Gastroesophageal sphincter (tissue), 4 donors: ENCODE results near the gene KCNN3. TPM values are rescaled to one million over a fixed set of nuclear protein-coding genes. Genes with fewer than 3 reads are reported as not detected.

Source experiments
- ATAC-seq: fragments of 150-250 bp; one replicate; pipeline ENCODE4 v1.9.1; 2016; ENCODE audit warnings: mild to moderate bottlenecking, moderate library complexity
- H3K27ac ChIP-seq, 4 donors: fragments of 200-600 bp; sonication (generic) in 3 of 4; 1 replicate in 3 of 4; 2 replicates in 1 of 4; pipeline ENCODE4 v1.5.1; 2016 to 2019
- H3K27me3 ChIP-seq: fragments of 200-600 bp; sonication (generic); one replicate; pipeline ENCODE4 v1.5.1; 2019
- H3K36me3 ChIP-seq, 2 donors: fragments of 200-600 bp; sonication (generic); one replicate each; pipeline ENCODE4 v1.5.1; 2019; ENCODE audit warnings: control low read depth in 1 of 2
- H3K4me1 ChIP-seq, 3 donors: fragments of 200-600 bp; sonication (generic); 1 replicate in 2 of 3; 2 replicates in 1 of 3; pipeline ENCODE4 v1.5.1; 2016 to 2019; ENCODE audit warnings: control low read depth in 2 of 3
- H3K4me3 ChIP-seq, 2 donors: fragments of 200-600 bp; sonication (generic); one replicate each; pipeline ENCODE4 v1.5.1; 2019; ENCODE audit warnings: mild to moderate bottlenecking in 1 of 2, moderate library complexity in 1 of 2
- H3K9me3 ChIP-seq, 3 donors: fragments of 200-600 bp; sonication (generic); one replicate each; pipeline ENCODE4 v1.5.1; 2017 to 2019; ENCODE audit warnings: control low read depth in 2 of 3
- CTCF ChIP-seq, 4 experiments: fragments of 200-600 bp in 2 of 4; fragments of 450-650 bp in 2 of 4; sonication (generic) in 1 of 4; IDR thresholded peaks; one replicate each; pipeline ENCODE4 v1.5.1; 2017 to 2019; ENCODE audit warnings: antibody characterized with exemption in 4 of 4, mild to moderate bottlenecking in 2 of 4, moderate library complexity in 2 of 4
- EP300 ChIP-seq: sonication (generic); formaldehyde crosslinking; IDR thresholded peaks from one replicate; pipeline ENCODE4 v1.6.1; 2017; ENCODE audit warnings: antibody characterized with exemption, mild to moderate bottlenecking
- POLR2A ChIP-seq, 2 donors: fragments of 450-650 bp; IDR thresholded peaks; one replicate each; pipeline ENCODE4 v1.6.1; 2017; ENCODE audit warnings: antibody characterized with exemption in 2 of 2, mild to moderate bottlenecking in 2 of 2, moderate library complexity in 1 of 2
- POLR2AphosphoS5 ChIP-seq: sonication (generic); formaldehyde crosslinking; IDR thresholded peaks from one replicate; pipeline ENCODE4 v1.6.1; 2017; ENCODE audit warnings: antibody characterized with exemption
- WGBS, 2 donors: methylation state at CpG; one replicate each; pipeline ENCODE4 v1.1.5; 2018; ENCODE audit warnings: low coverage in 1 of 2; 5-methylcytosine and 5-hydroxymethylcytosine counted together
- total RNA-seq, 4 donors: library from RNA; depleted of rRNA; stranded (reverse); fragments of >200 nt; gene quantifications; one replicate each; pipeline ENCODE4 v1.1.0, GENCODE V29; 2016

The KCNN3 gene
- total RNA-seq, 4 donors from 2014 or later = 1.8 to 13.7 (median 8.1) TPM

- H3K9me3 ChIP-seq = no peaks in the 10 kb centered on the region
- TF ChIP-seq POLR2AphosphoS5 = no peak
- no peak for TF ChIP-seq EP300
- no peak for TF ChIP-seq CTCF (IDR thresholded peaks at IDR 0.05)
- TF ChIP-seq POLR2A (IDR thresholded peaks at IDR 0.05) = no peak
- H3K36me3 ChIP-seq = no peaks in the 10 kb centered on the region
- H3K27me3 ChIP-seq = no peaks in the 10 kb centered on the region
- H3K4me3 ChIP-seq = no peak overlapping the region
- no peak overlapping the region for H3K27ac ChIP-seq
- H3K4me1 ChIP-seq = peaks cover 0 to 29% (median 0%) of the 10 kb centered on the region in 3 donors
- no peak for ATAC-seq
- 37 to 62% methylated on average over 3 to 6 of the region's 6 CpGs for WGBS, 2 donors
These were observed 53.7 kb downstream of the KCNN3 start for GRCh38 chr1:154816369-154816768.

- Histone ChIP-seq H3K9me3 (no peaks in the 10 kb centered on the region), H3K27ac (peak overlapping the region in 1 of 4 donors; percentile 43), H3K27me3 (no peaks in the 10 kb centered on the region), H3K36me3 (no peaks in the 10 kb centered on the region), H3K4me1 (peaks cover 0 to 31% (median 0%) of the 10 kb centered on the region in 3 donors), H3K4me3 (no peak overlapping the region)
- TF ChIP-seq POLR2A (IDR thresholded peaks at IDR 0.05) (no peak), EP300 (no peak), POLR2AphosphoS5 (no peak), CTCF (IDR thresholded peaks at IDR 0.05) (no peak)
- no peak for ATAC-seq
- WGBS, 2 donors = 87 to 100% methylated on average over 1 to 3 of the region's 8 CpGs
These were observed 56.1 kb downstream of the KCNN3 start for GRCh38 chr1:154813846-154814505.

GRCh38 chr1:154813300-154813816, 56.7 kb downstream of the KCNN3 start:
- TF ChIP-seq EP300 (no peak), POLR2AphosphoS5 (no peak), CTCF (IDR thresholded peaks at IDR 0.05) (no peak)
- Histone ChIP-seq H3K27me3 (peaks cover 4% of the 10 kb centered on the region), H3K4me3 (no peak overlapping the region), H3K4me1 (peaks cover 0 to 31% (median 0%) of the 10 kb centered on the region in 3 donors), H3K36me3 (no peaks in the 10 kb centered on the region), H3K27ac (peak overlapping the region in 1 of 4 donors; percentile 43), H3K9me3 (no peaks in the 10 kb centered on the region)
- ATAC-seq = peak; percentile 18
- no CpG with 5 or more reads among the region's 18 CpGs for WGBS, 2 donors

GRCh38 chr1:154812877-154813276, 57.2 kb downstream of the KCNN3 start:
- 56 to 57% methylated on average over 1 to 3 of the region's 3 CpGs for WGBS, 2 donors
- no peak for ATAC-seq

More at GRCh38 chr1:154812877-154813276, 57.2 kb downstream of the KCNN3 start:
- Histone ChIP-seq H3K4me1 (peaks cover 0 to 31% (median 0%) of the 10 kb centered on the region in 3 donors), H3K36me3 (no peaks in the 10 kb centered on the region), H3K4me3 (no peak overlapping the region), H3K27ac (peak overlapping the region in 1 of 4 donors; percentile 24), H3K27me3 (peaks cover 4% of the 10 kb centered on the region), H3K9me3 (no peaks in the 10 kb centered on the region)
- TF ChIP-seq POLR2AphosphoS5 (no peak), POLR2A (IDR thresholded peaks at IDR 0.05) (no peak), EP300 (no peak), CTCF (IDR thresholded peaks at IDR 0.05) (no peak)
